H1 (cell line): ENCODE measurements around the gene HTR3A. TPM values are rescaled to one million over a fixed set of nuclear protein-coding genes. Genes with fewer than 3 reads are reported as not detected.

Experiments used
- CTCF ChIA-PET: fragments of 300-600 bp; sonication (Branson Sonifier 250); formaldehyde crosslinking; loops from one replicate; lab custom pipeline; 2021; ENCODE audit not compliant: partially characterized antibody; lab: Charles Lee
- POLR2A ChIA-PET: fragments of 300-600 bp; sonication (Branson Sonifier 250); formaldehyde crosslinking; loops from one replicate; lab custom pipeline; 2021; ENCODE audit warnings: inconsistent platforms; ENCODE audit not compliant: partially characterized antibody; lab: Charles Lee
- DNase-seq, 2 experiments: peaks; one replicate each; pipeline versions ENCODE4 v3.0.0 to v3.0.0-alpha.2; 2010 to 2022; ENCODE audit warnings: low spot score in 2 of 2, low read depth in 1 of 2, mixed read lengths in 1 of 2
- FAIRE-seq: peaks from 2 replicates; lab custom pipeline; 2011; peaks lifted over from hg19 to GRCh38; lab: Jason Lieb, UNC
- H2AFZ ChIP-seq: 2 replicates; pipeline ENCODE4 v1.8.1; 2012; ENCODE audit warnings: low read length, inconsistent platforms
- H2AK5ac ChIP-seq: 2 replicates; pipeline ENCODE4 v1.6.1; 2013; ENCODE audit warnings: low read depth, low read length
- H2BK120ac ChIP-seq: replicated peaks from 2 replicates; pipeline ENCODE3; 2013; ENCODE audit warnings: low read depth, low read length, inconsistent platforms
- H2BK12ac ChIP-seq: 2 replicates; pipeline ENCODE4 v1.6.1; 2013; ENCODE audit warnings: low read depth, low read length
- H2BK15ac ChIP-seq: 2 replicates; pipeline ENCODE4 v1.6.1; 2013; ENCODE audit warnings: low read length
- H2BK20ac ChIP-seq: 2 replicates; pipeline ENCODE4 v1.6.1; 2013; ENCODE audit warnings: low read length
- H2BK5ac ChIP-seq: 2 replicates; pipeline ENCODE4 v1.6.1; 2013; ENCODE audit warnings: low read depth, low read length
- H3K14ac ChIP-seq: 2 replicates; pipeline ENCODE4 v1.6.1; 2013; ENCODE audit warnings: inconsistent platforms; ENCODE audit not compliant: insufficient read length
- H3K18ac ChIP-seq: 2 replicates; pipeline ENCODE4 v1.6.1; 2013; ENCODE audit warnings: low read length; ENCODE audit errors: extremely low read depth
- H3K23ac ChIP-seq: 2 replicates; pipeline ENCODE4 v1.6.1; 2013; ENCODE audit warnings: inconsistent platforms; ENCODE audit not compliant: insufficient read length
- H3K23me2 ChIP-seq: 2 replicates; pipeline ENCODE4 v1.6.1; 2013; ENCODE audit warnings: low read depth, low read length
- H3K27ac ChIP-seq: 2 replicates; pipeline ENCODE4 v1.6.1; 2011; ENCODE audit warnings: low read depth, low read length, inconsistent platforms
- H3K27me3 ChIP-seq, 4 experiments: replicated peaks in 1 of 4; 1 replicate in 1 of 4; 2 replicates in 3 of 4; pipeline versions ENCODE4 v1.6.1 to v1.8.1; 2011 to 2013; ENCODE audit warnings: low read length in 3 of 4, mild to moderate bottlenecking in 3 of 4, inconsistent platforms in 2 of 4, mixed read lengths in 2 of 4, moderate library complexity in 1 of 4; ENCODE audit not compliant: control insufficient read depth in 3 of 4, insufficient read depth in 3 of 4; ENCODE audit errors: extremely low read depth in 1 of 4
- H3K36me3 ChIP-seq, 4 experiments: 2 replicates each; pipeline versions ENCODE4 v1.6.1 to v1.8.1; 2011 to 2013; ENCODE audit warnings: mild to moderate bottlenecking in 4 of 4, low read length in 3 of 4, moderate library complexity in 2 of 4, control low read depth in 1 of 4, inconsistent platforms in 1 of 4; ENCODE audit not compliant: insufficient read depth in 4 of 4, control insufficient read depth in 2 of 4
- H3K4ac ChIP-seq: replicated peaks from 2 replicates; pipeline ENCODE3; 2013; ENCODE audit warnings: low read length, low read depth, mixed read lengths, inconsistent platforms; ENCODE audit not compliant: insufficient read length
- H3K4me1 ChIP-seq, 4 experiments: replicated peaks in 1 of 4; 1 replicate in 1 of 4; 2 replicates in 3 of 4; pipeline versions ENCODE4 v1.6.1 to v1.8.1; 2011 to 2013; ENCODE audit warnings: low read length in 3 of 4, inconsistent platforms in 2 of 4, mixed read lengths in 1 of 4; ENCODE audit not compliant: insufficient read depth in 4 of 4, control insufficient read depth in 3 of 4
- H3K4me2 ChIP-seq, 2 experiments: 2 replicates each; pipeline versions ENCODE4 v1.6.1 to v1.8.1; 2011 to 2013; ENCODE audit warnings: low read depth in 2 of 2, low read length in 2 of 2, control low read depth in 1 of 2, inconsistent platforms in 1 of 2, mild to moderate bottlenecking in 1 of 2; ENCODE audit not compliant: insufficient read depth in 1 of 2
- H3K4me3 ChIP-seq, 4 experiments: fragments of 200-600, 300-600 bp in 1 of 4; sonication (generic), shearing (Covaris generic), sonication (Bioruptor Twin) in 1 of 4; 2 replicates each; pipeline versions ENCODE4 v1.5.1 to v1.8.1; 2011 to 2016; ENCODE audit warnings: low read length in 4 of 4, low read depth in 3 of 4, control low read depth in 2 of 4, inconsistent platforms in 2 of 4, mild to moderate bottlenecking in 2 of 4, mixed read lengths in 1 of 4, moderate library complexity in 1 of 4; ENCODE audit not compliant: insufficient read depth in 2 of 4; ENCODE audit errors: extremely low read depth in 1 of 4
- H3K56ac ChIP-seq: replicated peaks from 2 replicates; pipeline ENCODE3; 2013; ENCODE audit warnings: low read depth, mild to moderate bottlenecking, mixed read lengths, low read length, inconsistent platforms; ENCODE audit not compliant: insufficient read length
- H3K79me1 ChIP-seq: 2 replicates; pipeline ENCODE4 v1.6.1; 2013; ENCODE audit warnings: low read depth, low read length, control low read depth
- H3K79me2 ChIP-seq, 2 experiments: 2 replicates each; pipeline versions ENCODE4 v1.6.1 to v1.8.1; 2012 to 2013; ENCODE audit warnings: low read length in 2 of 2, mild to moderate bottlenecking in 2 of 2, inconsistent platforms in 1 of 2; ENCODE audit not compliant: insufficient read depth in 2 of 2, control insufficient read depth in 1 of 2
- H3K9ac ChIP-seq, 4 experiments: replicated peaks in 1 of 4; 1 replicate in 1 of 4; 2 replicates in 3 of 4; pipeline versions ENCODE4 v1.6.1 to v1.8.1; 2011 to 2013; ENCODE audit warnings: low read depth in 3 of 4, low read length in 3 of 4, control low read depth in 2 of 4, mild to moderate bottlenecking in 2 of 4, moderate library complexity in 2 of 4, inconsistent platforms in 1 of 4; ENCODE audit errors: extremely low read depth in 1 of 4
- H3K9me3 ChIP-seq, 2 experiments: 2 replicates each; pipeline versions ENCODE4 v1.6.1 to v1.8.1; 2012 to 2013; ENCODE audit warnings: mild to moderate bottlenecking in 2 of 2, moderate library complexity in 2 of 2, control low read depth in 1 of 2, inconsistent platforms in 1 of 2, low read depth in 1 of 2, low read length in 1 of 2, mixed read lengths in 1 of 2; ENCODE audit not compliant: insufficient read depth in 2 of 2
- H4K20me1 ChIP-seq, 2 experiments: replicated peaks in 1 of 2; 2 replicates each; pipeline versions ENCODE3 to v1.8.1; 2011 to 2013; ENCODE audit warnings: inconsistent platforms in 2 of 2, low read length in 2 of 2, mild to moderate bottlenecking in 1 of 2; ENCODE audit not compliant: insufficient read depth in 2 of 2, control insufficient read depth in 1 of 2
- H4K5ac ChIP-seq: 2 replicates; pipeline ENCODE4 v1.6.1; 2013; ENCODE audit warnings: low read length, low read depth, mixed read lengths, inconsistent platforms; ENCODE audit not compliant: insufficient read length
- H4K8ac ChIP-seq: 2 replicates; pipeline ENCODE4 v1.8.0; 2013; ENCODE audit warnings: mild to moderate bottlenecking, moderate library complexity, low read length, inconsistent platforms; ENCODE audit not compliant: insufficient read depth; ENCODE audit errors: extremely low read depth
- H4K91ac ChIP-seq: replicated peaks from 2 replicates; pipeline ENCODE3; 2013; ENCODE audit warnings: low read length, mixed read lengths, inconsistent platforms; ENCODE audit not compliant: insufficient read length
- EP300 ChIP-seq, 2 experiments: IDR thresholded peaks; 1 replicate in 1 of 2; 2 replicates in 1 of 2; pipeline ENCODE4 v1.6.1; 2011 to 2012; ENCODE audit warnings: low read depth in 2 of 2, low read length in 2 of 2, mild to moderate bottlenecking in 2 of 2, borderline replicate concordance in 1 of 2, inconsistent platforms in 1 of 2, moderate library complexity in 1 of 2
- SP1 ChIP-seq: IDR thresholded peaks from 2 replicates; pipeline ENCODE4 v1.6.1; 2011; ENCODE audit warnings: low read depth, low read length
- WGBS, 2 experiments: shearing (Covaris generic) in 1 of 2; methylation state at CpG; one replicate each; pipeline versions ENCODE4 v1.1.6 to v1.1.7; 2013 to 2015; ENCODE audit warnings: low lambda C conversion rate in 2 of 2, mixed read lengths in 2 of 2, inconsistent platforms in 1 of 2, low coverage in 1 of 2, missing lambda C conversion rate in 1 of 2; ENCODE audit not compliant: insufficient replicate concordance in 2 of 2, insufficient coverage in 1 of 2, insufficient read length in 1 of 2; ENCODE audit errors: extremely low coverage in 1 of 2, missing lambda C conversion rate in 1 of 2; 5-methylcytosine and 5-hydroxymethylcytosine counted together
- polyA plus RNA-seq, 7 experiments: library from polyadenylated mRNA; depleted of rRNA in 3 of 7; stranded (reverse) in 5 of 7; unstranded in 2 of 7; fragments of >200 nt in 5 of 7; fragments of 200-250 nt in 2 of 7; gene quantifications; 1 replicate in 5 of 7; 2 replicates in 1 of 7; 4 replicates in 1 of 7; pipeline versions ENCODE4 v1.2.1 to v1.2.3, GENCODE V29; 2011 to 2013; ENCODE audit warnings: missing spikeins in 2 of 7, mixed read lengths in 2 of 7
- total RNA-seq: library from RNA; stranded (reverse); fragmentation: NEBNext Ultra II Directional; extraction: Animal tissue kit (Norgen Biotek cat#: 25700); gene quantifications from 2 replicates; pipeline ENCODE4 v1.2.1, GENCODE V29; 2021
- TF ChIP-seq, protein P1 (sequence below): IDR thresholded peaks from 2 replicates; pipeline ENCODE4 v1.6.1; 2012; ENCODE audit warnings: low read length, inconsistent platforms

The HTR3A gene
- total and polyA plus RNA-seq, 2 of the 8 experiments (the other 6 are each of a cell fraction or from before 2014, with no cell fraction given): 7.5 to 8.9 TPM

DNA sequence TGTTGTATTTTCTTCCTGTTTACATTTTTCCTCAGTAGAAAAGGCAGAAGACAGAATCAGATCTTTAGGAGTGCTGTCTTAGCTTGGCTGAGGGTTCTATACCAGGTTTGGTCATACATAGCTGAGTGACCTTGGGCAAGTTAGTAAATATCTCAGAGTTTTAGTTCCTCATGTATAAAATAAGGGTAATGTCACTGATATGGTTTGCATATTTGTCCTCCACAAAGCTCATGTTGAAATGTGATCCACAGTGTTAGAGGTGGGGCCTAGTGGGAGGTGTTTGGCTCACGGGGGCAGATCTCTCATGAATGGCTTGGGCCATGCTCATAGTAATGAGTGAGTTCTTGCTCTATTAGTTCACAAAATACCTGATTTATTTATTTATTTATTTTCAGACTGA is 7.5 kb upstream of the HTR3A start:
- Histone ChIP-seq H3K27me3 (0 out of 7 replicates have a peak, but pooled peaks cover 0 to 2% (median 0%) of the 10 kb centered on the region in 4 experiments), H2BK15ac (no peak overlapping the region), H2BK120ac (no peak overlapping the region), H3K18ac (no peak overlapping the region), H2BK12ac (no peak overlapping the region), H2BK5ac (no peak overlapping the region), H3K79me1 (no peaks in the 10 kb centered on the region), H2BK20ac (no peak overlapping the region), H3K4me3 (no peak overlapping the region), H3K14ac (no peak overlapping the region), H2AFZ (no peak overlapping the region)
- WGBS, 2 experiments: 91% methylated on average over 1 of the region's 1 CpG; no CpG with 5 or more reads in 1 of the 2 experiments
- TF ChIP-seq EP300 (IDR thresholded peaks at IDR 0.05; ENCODE audit: borderline replicate concordance in 1 of 2, low read depth in 2 of 2, low read length in 2 of 2): no peak
- TF ChIP-seq, protein P1, sequence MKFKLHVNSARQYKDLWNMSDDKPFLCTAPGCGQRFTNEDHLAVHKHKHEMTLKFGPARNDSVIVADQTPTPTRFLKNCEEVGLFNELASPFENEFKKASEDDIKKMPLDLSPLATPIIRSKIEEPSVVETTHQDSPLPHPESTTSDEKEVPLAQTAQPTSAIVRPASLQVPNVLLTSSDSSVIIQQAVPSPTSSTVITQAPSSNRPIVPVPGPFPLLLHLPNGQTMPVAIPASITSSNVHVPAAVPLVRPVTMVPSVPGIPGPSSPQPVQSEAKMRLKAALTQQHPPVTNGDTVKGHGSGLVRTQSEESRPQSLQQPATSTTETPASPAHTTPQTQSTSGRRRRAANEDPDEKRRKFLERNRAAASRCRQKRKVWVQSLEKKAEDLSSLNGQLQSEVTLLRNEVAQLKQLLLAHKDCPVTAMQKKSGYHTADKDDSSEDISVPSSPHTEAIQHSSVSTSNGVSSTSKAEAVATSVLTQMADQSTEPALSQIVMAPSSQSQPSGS: no peak
- no peak for TF ChIP-seq SP1
- TF ChIP-seq, all 59 proteins: peak for 0
- DNase-seq: no peak
- no peak overlapping the region for H3K4me2 ChIP-seq
- no peak overlapping the region for H3K23ac ChIP-seq
- H3K36me3 ChIP-seq: no peaks in the 10 kb centered on the region
- H3K23me2 ChIP-seq: no peaks in the 10 kb centered on the region
- CTCF ChIA-PET: interaction anchor here (0.7 to 2.6 kb wide), 2 partner anchors 27 to 292 kb away, joined by 4 to 10 read pairs; no protein-coding TSS in a partner anchor
- no peak overlapping the region for H3K9ac ChIP-seq
- H4K20me1 ChIP-seq: no peaks in the 10 kb centered on the region
- FAIRE-seq: no peak
- H3K56ac ChIP-seq: no peak overlapping the region
- no peaks in the 10 kb centered on the region for H3K9me3 ChIP-seq
- H3K4me1 ChIP-seq: no peaks in the 10 kb centered on the region; a peak in 1 of 7 replicates
- H3K79me2 ChIP-seq: no peaks in the 10 kb centered on the region
- H3K27ac ChIP-seq: no peak overlapping the region
- no peak overlapping the region for H4K8ac ChIP-seq
- H4K91ac ChIP-seq: no peak overlapping the region
- no peak overlapping the region for H2AK5ac ChIP-seq
- H4K5ac ChIP-seq: no peak overlapping the region
- H3K4ac ChIP-seq: no peak overlapping the region
- POLR2A ChIA-PET: no interaction called here
